HG03571 (cell line): ENCODE data around the gene MAP4K4.

ENCODE experiments used
- ATAC-seq: cut with Tn5 transposase; IDR thresholded peaks from one replicate; pipeline ENCODE4 v1.9.1; 2021; ENCODE audit not compliant: unreplicated experiment

MAP4K4 gene

GRCh38 chr2:101788995-101789970, 91.8 kb downstream of the MAP4K4 start:
- no peak for ATAC-seq

GRCh38 chr2:101790416-101790815, 92.9 kb downstream of the MAP4K4 start:
- no peak for ATAC-seq

- ATAC-seq: no peak
Observed at GRCh38 chr2:101790857-101791256, 93.3 kb downstream of the MAP4K4 start.

- ATAC-seq: no peak
Observed at GRCh38 chr2:101792208-101792607, 94.7 kb downstream of the MAP4K4 start.

GRCh38 chr2:101793277-101793969, 95.9 kb downstream of the MAP4K4 start:
- ATAC-seq: no peak

- ATAC-seq: no peak
Observed at GRCh38 chr2:101794141-101794540, 96.6 kb downstream of the MAP4K4 start.

- no peak for ATAC-seq
Observed at GRCh38 chr2:101795033-101795432, 97.5 kb downstream of the MAP4K4 start.

- ATAC-seq: no peak
Observed at GRCh38 chr2:101796825-101797600, 99.5 kb downstream of the MAP4K4 start.

- no peak for ATAC-seq
Observed at GRCh38 chr2:101801496-101801895, 104.0 kb downstream of the MAP4K4 start.

GRCh38 chr2:101802329-101802728, 104.8 kb downstream of the MAP4K4 start:
- no peak for ATAC-seq

GRCh38 chr2:101803128-101803527, 105.6 kb downstream of the MAP4K4 start:
- ATAC-seq: no peak

- no peak for ATAC-seq
Observed at GRCh38 chr2:101803945-101804696, 106.6 kb downstream of the MAP4K4 start.

GRCh38 chr2:101805152-101806088, 107.9 kb downstream of the MAP4K4 start:
- ATAC-seq: no peak

- no peak for ATAC-seq
Observed at GRCh38 chr2:101806123-101806522, 108.6 kb downstream of the MAP4K4 start.

- ATAC-seq: no peak
Observed at GRCh38 chr2:101806701-101807100, 109.2 kb downstream of the MAP4K4 start.

GRCh38 chr2:101807242-101807641, 109.7 kb downstream of the MAP4K4 start:
- no peak for ATAC-seq

GRCh38 chr2:101808006-101808562, 110.6 kb downstream of the MAP4K4 start:
- ATAC-seq: no peak

GRCh38 chr2:101809698-101810097, 112.2 kb downstream of the MAP4K4 start:
- ATAC-seq: no peak
